OCI-LY7 (cell line): ENCODE measurements around the gene PPP2R3C. TPM values are rescaled to one million over a fixed set of nuclear protein-coding genes. Genes with fewer than 3 reads are reported as not detected.
"Not testable (repeated sequence)": the region's sequence is repeated elsewhere in the genome, so short reads cannot be mapped to it uniquely, and the experiment has no call there.

ENCODE experiments used
- BruUV-seq: library from RNA; stranded (reverse); fragments of 400-500 nt; replicated peaks from 2 replicates; lab custom pipeline; 2021; lab: Mats Ljungman, UMichigan
- CTCF ChIA-PET: fragments of 300-600 bp; sonication (Branson Sonifier 250); formaldehyde crosslinking; loops from one replicate; lab custom pipeline; 2022; ENCODE audit warnings: antibody characterized with exemption; ENCODE audit not compliant: unreplicated experiment; lab: Charles Lee
- POLR2A ChIA-PET: fragments of 300-600 bp; sonication (Branson Sonifier 250); formaldehyde crosslinking; loops from one replicate; lab custom pipeline; 2022; ENCODE audit warnings: antibody characterized with exemption; lab: Charles Lee
- DNase-seq: peaks from one replicate; pipeline ENCODE4 v3.0.0-alpha.2; 2015; ENCODE audit warnings: low spot score
- H2AFZ ChIP-seq: fragments of 200-600 bp; sonication (generic), shearing (Covaris generic); 2 replicates; pipeline ENCODE4 v1.6.1; 2014; ENCODE audit warnings: mild to moderate bottlenecking, antibody characterized with exemption, low read length, moderate library complexity
- H3K27ac ChIP-seq: fragments of 200-600 bp; sonication (generic); 2 replicates; pipeline ENCODE4 v1.5.1; 2014; ENCODE audit warnings: mixed run types, low read depth, mild to moderate bottlenecking, moderate library complexity, low read length, inconsistent platforms; ENCODE audit not compliant: poor library complexity, severe bottlenecking
- H3K36me3 ChIP-seq: fragments of 200-600 bp; sonication (generic); 2 replicates; pipeline ENCODE4 v1.6.1; 2014; ENCODE audit warnings: mild to moderate bottlenecking, antibody characterized with exemption, low read length, moderate library complexity, mixed read lengths; ENCODE audit not compliant: insufficient read depth
- H3K4me1 ChIP-seq: fragments of 200-600 bp; sonication (generic); 2 replicates; pipeline ENCODE4 v1.5.1; 2014; ENCODE audit warnings: mild to moderate bottlenecking, low read length; ENCODE audit not compliant: insufficient read depth, poor library complexity, severe bottlenecking
- H3K4me2 ChIP-seq: fragments of 200-600 bp; sonication (generic); 2 replicates; pipeline ENCODE4 v1.6.1; 2014; ENCODE audit warnings: mild to moderate bottlenecking, low read length
- H3K4me3 ChIP-seq: fragments of 200-600 bp; sonication (generic); 2 replicates; pipeline ENCODE4 v1.5.1; 2014; ENCODE audit warnings: mild to moderate bottlenecking, low read depth, low read length; ENCODE audit not compliant: poor library complexity, severe bottlenecking
- H3K79me2 ChIP-seq: fragments of 200-600 bp; sonication (generic); 2 replicates; pipeline ENCODE4 v1.6.1; 2016; ENCODE audit warnings: low read depth, mild to moderate bottlenecking, low read length, moderate library complexity, mixed read lengths; ENCODE audit not compliant: insufficient read depth
- H3K9me2 ChIP-seq: fragments of 200-600 bp; sonication (generic); 2 replicates; pipeline ENCODE4 v1.6.1; 2016; ENCODE audit warnings: mild to moderate bottlenecking, low read length, mixed read lengths; ENCODE audit not compliant: insufficient read depth
- H3K9me3 ChIP-seq: fragments of 200-600 bp; sonication (generic); 2 replicates; pipeline ENCODE4 v1.6.1; 2014; ENCODE audit warnings: mild to moderate bottlenecking, mixed run types, low read length, mixed read lengths
- H4K20me1 ChIP-seq: fragments of 200-600 bp; sonication (generic); 2 replicates; pipeline ENCODE4 v1.6.1; 2014; ENCODE audit warnings: mild to moderate bottlenecking, antibody characterized with exemption, low read length, moderate library complexity, mixed read lengths; ENCODE audit not compliant: insufficient read depth
- EZH2phosphoT487 ChIP-seq: fragments of 200-600 bp; sonication (generic); IDR thresholded peaks from 2 replicates; pipeline ENCODE4 v1.6.1; 2018; ENCODE audit warnings: low read depth, borderline replicate concordance, mild to moderate bottlenecking, mixed run types, antibody characterized with exemption, low read length, moderate library complexity, mixed read lengths
- intact Hi-C: fragments of 100-400 bp; cut with micrococcal nuclease; formaldehyde crosslinking; loops from one replicate; pipeline ENCODE4 v1.10.0; 2022; ENCODE audit not compliant: unreplicated experiment
- total RNA-seq, 2 experiments: library from RNA; depleted of rRNA in 1 of 2; stranded (reverse); fragments of >200 nt in 1 of 2; shearing (Covaris generic) in 1 of 2; gene quantifications; 2 replicates each; pipeline ENCODE4 v1.2.3, GENCODE V29; 2014 to 2022
- TF ChIP-seq, protein P1 (sequence below): fragments of 200-600 bp; sonication (generic); conservative IDR thresholded peaks from 2 replicates; pipeline ENCODE4 v1.5.1; 2014; ENCODE audit warnings: mild to moderate bottlenecking, antibody characterized with exemption, low read length, moderate library complexity, mixed read lengths

The PPP2R3C gene
- total RNA-seq, 2 experiments from 2014 or later, result 47.4 to 50.8 TPM

DNA sequence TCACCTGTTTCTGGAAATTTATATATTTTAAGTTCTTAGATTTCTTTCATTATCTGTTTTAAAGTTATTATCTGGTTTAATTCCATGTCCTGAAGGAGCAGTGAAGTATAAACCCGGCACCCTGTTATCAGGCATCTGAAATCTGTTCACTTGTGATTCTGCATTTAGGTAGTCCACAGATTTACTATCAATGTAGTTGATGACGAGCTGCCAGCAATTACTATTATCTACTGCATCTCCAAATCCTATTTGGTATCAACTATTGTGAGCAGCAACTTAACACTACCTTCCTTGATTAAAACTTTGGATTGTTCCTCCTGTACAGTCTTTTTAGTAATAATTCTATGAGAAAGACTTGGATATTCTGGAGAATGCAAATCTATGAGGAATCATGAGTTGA is 36.7 kb upstream of the PPP2R3C start:
- peaks cover 31% of the 10 kb centered on the region; the same call in 1 of the 2 replicates for H3K79me2 ChIP-seq
- POLR2A ChIA-PET, result interaction anchor here (0.6 kb wide), 1 partner anchor 1215 kb away, joined by 5 read pairs; no protein-coding TSS in a partner anchor

DNA sequence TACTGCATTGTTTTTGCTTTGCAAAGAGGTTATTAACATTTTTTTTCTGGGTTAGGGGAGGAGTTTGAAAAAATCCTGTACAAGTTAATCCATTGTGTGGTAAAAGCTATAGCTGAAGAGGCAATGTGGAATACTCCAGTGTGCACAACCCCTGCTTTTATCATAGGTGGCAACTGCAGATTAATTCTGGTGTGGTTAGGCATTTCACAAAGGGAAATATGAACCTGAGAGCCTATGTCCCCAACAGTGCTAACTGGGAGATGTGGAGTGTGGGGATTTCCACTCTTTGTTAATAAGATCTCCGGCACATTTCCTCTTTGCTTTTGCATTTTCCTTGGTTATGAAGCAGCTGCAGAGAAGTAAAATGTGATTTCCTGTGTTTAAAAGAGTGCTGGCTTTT is 34.2 kb upstream of the PPP2R3C start:
- no TSS peak for BruUV-seq
- TF ChIP-seq, protein P1, sequence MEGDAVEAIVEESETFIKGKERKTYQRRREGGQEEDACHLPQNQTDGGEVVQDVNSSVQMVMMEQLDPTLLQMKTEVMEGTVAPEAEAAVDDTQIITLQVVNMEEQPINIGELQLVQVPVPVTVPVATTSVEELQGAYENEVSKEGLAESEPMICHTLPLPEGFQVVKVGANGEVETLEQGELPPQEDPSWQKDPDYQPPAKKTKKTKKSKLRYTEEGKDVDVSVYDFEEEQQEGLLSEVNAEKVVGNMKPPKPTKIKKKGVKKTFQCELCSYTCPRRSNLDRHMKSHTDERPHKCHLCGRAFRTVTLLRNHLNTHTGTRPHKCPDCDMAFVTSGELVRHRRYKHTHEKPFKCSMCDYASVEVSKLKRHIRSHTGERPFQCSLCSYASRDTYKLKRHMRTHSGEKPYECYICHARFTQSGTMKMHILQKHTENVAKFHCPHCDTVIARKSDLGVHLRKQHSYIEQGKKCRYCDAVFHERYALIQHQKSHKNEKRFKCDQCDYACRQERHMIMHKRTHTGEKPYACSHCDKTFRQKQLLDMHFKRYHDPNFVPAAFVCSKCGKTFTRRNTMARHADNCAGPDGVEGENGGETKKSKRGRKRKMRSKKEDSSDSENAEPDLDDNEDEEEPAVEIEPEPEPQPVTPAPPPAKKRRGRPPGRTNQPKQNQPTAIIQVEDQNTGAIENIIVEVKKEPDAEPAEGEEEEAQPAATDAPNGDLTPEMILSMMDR, result no peak
- CTCF ChIA-PET, result no interaction called here
- POLR2A ChIA-PET, result interaction anchor here (0.6 to 2.3 kb wide), 7 partner anchors 9 to 1562 kb away, joined by 3 to 8 read pairs (median 4); no protein-coding TSS in a partner anchor
- H3K79me2 ChIP-seq, result peaks cover 24% of the 10 kb centered on the region; the same call in 1 of the 2 replicates
- peaks cover 17% of the 10 kb centered on the region for H3K4me1 ChIP-seq
- peak; percentile 33 for DNase-seq
- no peak overlapping the region for H2AFZ ChIP-seq
- no peaks in the 10 kb centered on the region for H3K9me3 ChIP-seq
- H3K4me3 ChIP-seq, result peak overlapping the region; percentile 9
- peaks cover 31% of the 10 kb centered on the region for H3K36me3 ChIP-seq
- no peaks in the 10 kb centered on the region for H3K9me2 ChIP-seq
- intact Hi-C loops, result no loop called here
- no peaks in the 10 kb centered on the region for H4K20me1 ChIP-seq
- peak overlapping the region; percentile 50 for H3K27ac ChIP-seq
- peak overlapping the region; percentile 56 for H3K4me2 ChIP-seq

More for the DNA sequence above, 36.7 kb upstream of the PPP2R3C start:
- H3K27ac ChIP-seq, result no peak overlapping the region
- H3K36me3 ChIP-seq, result peaks cover 18% of the 10 kb centered on the region
- intact Hi-C loops, result no loop called here
- H3K4me3 ChIP-seq, result no peak overlapping the region
- no peak overlapping the region for H3K4me2 ChIP-seq
- BruUV-seq, result no TSS peak
- CTCF ChIA-PET, result no interaction called here
- no peaks in the 10 kb centered on the region for H4K20me1 ChIP-seq
- no peak overlapping the region for H2AFZ ChIP-seq
- no peaks in the 10 kb centered on the region for H3K9me3 ChIP-seq
- DNase-seq, result no peak
- H3K4me1 ChIP-seq, result peaks cover 17% of the 10 kb centered on the region
- H3K9me2 ChIP-seq, result no peaks in the 10 kb centered on the region
- no peak for TF ChIP-seq EZH2phosphoT487
- TF ChIP-seq, protein P1, result no peak

- intact Hi-C loops, result no loop called here
- H3K4me1 ChIP-seq, result peaks cover 17% of the 10 kb centered on the region
- H3K79me2 ChIP-seq, result peaks cover 28% of the 10 kb centered on the region; the same call in 1 of the 2 replicates
- no peak overlapping the region for H2AFZ ChIP-seq
- no peak overlapping the region for H3K4me2 ChIP-seq
- ChIA-PET CTCF (no interaction called here), POLR2A (interaction anchor here (0.7 to 1.6 kb wide), 7 partner anchors 9 to 1092 kb away, joined by 3 to 7 read pairs (median 3); no protein-coding TSS in a partner anchor)
- peaks cover 36% of the 10 kb centered on the region for H3K36me3 ChIP-seq
- no peak for DNase-seq
- BruUV-seq, result no TSS peak
- H3K4me3 ChIP-seq, result no peak overlapping the region
- H3K27ac ChIP-seq, result no peak overlapping the region
- TF ChIP-seq, protein P1, result no peak
- no peak for TF ChIP-seq EZH2phosphoT487
- no peaks in the 10 kb centered on the region for H3K9me2 ChIP-seq
- no peaks in the 10 kb centered on the region for H4K20me1 ChIP-seq
- H3K9me3 ChIP-seq, result no peaks in the 10 kb centered on the region
Measured at GRCh38 chr14:35154016-35154415, 32.2 kb upstream of the PPP2R3C start.

DNA sequence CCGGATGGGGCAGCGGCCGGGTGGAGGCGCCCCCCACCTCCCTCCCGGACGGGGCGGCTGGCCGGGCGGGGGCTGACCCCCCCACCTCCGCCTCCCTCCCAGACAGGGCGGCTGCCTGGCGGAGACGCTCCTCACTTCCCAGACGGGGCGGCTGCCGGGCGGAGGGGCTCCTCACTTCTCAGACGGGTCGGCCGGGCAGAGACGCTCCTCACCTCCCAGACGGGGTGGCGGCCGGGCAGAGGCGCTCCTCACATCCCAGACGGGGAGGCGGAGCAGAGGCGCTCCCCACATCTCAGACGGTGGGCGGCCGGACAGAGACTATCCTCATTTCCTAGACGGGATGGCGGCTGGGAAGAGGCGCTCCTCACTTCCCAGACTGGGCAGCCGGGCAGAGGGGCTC is 30.7 kb upstream of the PPP2R3C start:
- H3K79me2 ChIP-seq, result peaks cover 32% of the 10 kb centered on the region; the same call in 1 of the 2 replicates

More for the DNA sequence above, 30.7 kb upstream of the PPP2R3C start:
- intact Hi-C loops, H3K9me3 ChIP-seq, H3K4me2 ChIP-seq, BruUV-seq, CTCF ChIA-PET, H3K4me3 ChIP-seq, H3K27ac ChIP-seq, DNase-seq, H2AFZ ChIP-seq, H3K9me2 ChIP-seq, H4K20me1 ChIP-seq: not testable (repeated sequence)
- POLR2A ChIA-PET, result interaction anchor here (0.6 kb wide), 1 partner anchor 237 kb away, joined by 3 read pairs; no protein-coding TSS in a partner anchor
- H3K36me3 ChIP-seq, result peaks cover 40% of the 10 kb centered on the region
- H3K4me1 ChIP-seq, result peaks cover 17% of the 10 kb centered on the region
